WTC11 (cell line): ENCODE data around the gene METTL24.

Experiments
- ATF3 ChIP-seq: sonication (generic); formaldehyde crosslinking; conservative IDR thresholded peaks from 2 replicates; pipeline ENCODE4 v1.8.1; 2022; ENCODE audit warnings: mild to moderate bottlenecking, missing genetic modification reagents
- CTCF ChIP-seq: fragments of 200-600 bp; IDR thresholded peaks from 2 replicates; pipeline ENCODE4 v1.8.0; 2022; ENCODE audit warnings: antibody characterized with exemption
- KAT7 ChIP-seq: sonication (generic); formaldehyde crosslinking; IDR thresholded peaks from 2 replicates; pipeline ENCODE4 v1.8.1; 2023; ENCODE audit warnings: missing genetic modification reagents, mild to moderate bottlenecking, borderline replicate concordance
- SP1 ChIP-seq: sonication (generic); formaldehyde crosslinking; conservative IDR thresholded peaks from 2 replicates; pipeline ENCODE4 v1.8.1; 2022; ENCODE audit warnings: missing genetic modification reagents
- TCF7 ChIP-seq: sonication (generic); formaldehyde crosslinking; IDR thresholded peaks from 2 replicates; pipeline ENCODE4 v1.8.0; 2022; ENCODE audit warnings: mild to moderate bottlenecking, low read depth, missing genetic modification reagents, moderate library complexity
- TP53 ChIP-seq: sonication (generic); formaldehyde crosslinking; IDR thresholded peaks from 2 replicates; pipeline ENCODE4 v1.8.1; 2023; ENCODE audit warnings: mild to moderate bottlenecking, missing genetic modification reagents
- USF2 ChIP-seq: sonication (generic); formaldehyde crosslinking; IDR thresholded peaks from 2 replicates; pipeline ENCODE4 v1.8.1; 2023; ENCODE audit warnings: mild to moderate bottlenecking, missing genetic modification reagents, moderate library complexity
- TF ChIP-seq, protein P1 (sequence below): sonication (generic); formaldehyde crosslinking; IDR thresholded peaks from 2 replicates; pipeline ENCODE4 v1.8.0; 2022; ENCODE audit warnings: mild to moderate bottlenecking, missing genetic modification reagents
- TF ChIP-seq, protein P2 (sequence below): sonication (generic); formaldehyde crosslinking; IDR thresholded peaks from 2 replicates; pipeline ENCODE4 v1.8.0; 2022; ENCODE audit warnings: missing genetic modification reagents

DNA sequence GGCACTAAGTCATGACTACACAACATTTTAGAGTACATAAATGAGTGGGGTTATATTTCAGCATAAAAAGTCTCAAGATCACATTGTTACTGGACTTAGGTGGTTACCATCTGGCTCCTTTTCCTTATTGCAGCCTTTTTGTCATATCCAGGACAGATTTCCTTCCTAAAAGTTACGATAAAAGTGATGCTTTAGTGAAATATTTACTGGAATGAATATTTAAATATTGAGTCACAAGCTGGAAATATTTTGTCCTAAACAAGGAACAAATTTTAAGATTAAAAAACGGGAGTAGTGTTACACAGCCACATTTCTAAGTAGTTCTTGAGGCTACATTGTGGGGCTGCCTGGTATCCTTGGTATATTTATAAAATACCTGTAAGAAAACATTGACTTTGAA, 125.7 kb downstream of the METTL24 start:
- TF ChIP-seq, protein P1, sequence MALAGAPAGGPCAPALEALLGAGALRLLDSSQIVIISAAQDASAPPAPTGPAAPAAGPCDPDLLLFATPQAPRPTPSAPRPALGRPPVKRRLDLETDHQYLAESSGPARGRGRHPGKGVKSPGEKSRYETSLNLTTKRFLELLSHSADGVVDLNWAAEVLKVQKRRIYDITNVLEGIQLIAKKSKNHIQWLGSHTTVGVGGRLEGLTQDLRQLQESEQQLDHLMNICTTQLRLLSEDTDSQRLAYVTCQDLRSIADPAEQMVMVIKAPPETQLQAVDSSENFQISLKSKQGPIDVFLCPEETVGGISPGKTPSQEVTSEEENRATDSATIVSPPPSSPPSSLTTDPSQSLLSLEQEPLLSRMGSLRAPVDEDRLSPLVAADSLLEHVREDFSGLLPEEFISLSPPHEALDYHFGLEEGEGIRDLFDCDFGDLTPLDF (CRISPR knock-in tag) = no peak
- TF ChIP-seq CTCF (no peak), ATF3 (CRISPR knock-in tag) (no peak), KAT7 (CRISPR knock-in tag) (no peak), SP1 (no peak), TP53 (no peak), USF2 (CRISPR knock-in tag) (no peak), TCF7 (CRISPR knock-in tag) (no peak)
- TF ChIP-seq, protein P2, sequence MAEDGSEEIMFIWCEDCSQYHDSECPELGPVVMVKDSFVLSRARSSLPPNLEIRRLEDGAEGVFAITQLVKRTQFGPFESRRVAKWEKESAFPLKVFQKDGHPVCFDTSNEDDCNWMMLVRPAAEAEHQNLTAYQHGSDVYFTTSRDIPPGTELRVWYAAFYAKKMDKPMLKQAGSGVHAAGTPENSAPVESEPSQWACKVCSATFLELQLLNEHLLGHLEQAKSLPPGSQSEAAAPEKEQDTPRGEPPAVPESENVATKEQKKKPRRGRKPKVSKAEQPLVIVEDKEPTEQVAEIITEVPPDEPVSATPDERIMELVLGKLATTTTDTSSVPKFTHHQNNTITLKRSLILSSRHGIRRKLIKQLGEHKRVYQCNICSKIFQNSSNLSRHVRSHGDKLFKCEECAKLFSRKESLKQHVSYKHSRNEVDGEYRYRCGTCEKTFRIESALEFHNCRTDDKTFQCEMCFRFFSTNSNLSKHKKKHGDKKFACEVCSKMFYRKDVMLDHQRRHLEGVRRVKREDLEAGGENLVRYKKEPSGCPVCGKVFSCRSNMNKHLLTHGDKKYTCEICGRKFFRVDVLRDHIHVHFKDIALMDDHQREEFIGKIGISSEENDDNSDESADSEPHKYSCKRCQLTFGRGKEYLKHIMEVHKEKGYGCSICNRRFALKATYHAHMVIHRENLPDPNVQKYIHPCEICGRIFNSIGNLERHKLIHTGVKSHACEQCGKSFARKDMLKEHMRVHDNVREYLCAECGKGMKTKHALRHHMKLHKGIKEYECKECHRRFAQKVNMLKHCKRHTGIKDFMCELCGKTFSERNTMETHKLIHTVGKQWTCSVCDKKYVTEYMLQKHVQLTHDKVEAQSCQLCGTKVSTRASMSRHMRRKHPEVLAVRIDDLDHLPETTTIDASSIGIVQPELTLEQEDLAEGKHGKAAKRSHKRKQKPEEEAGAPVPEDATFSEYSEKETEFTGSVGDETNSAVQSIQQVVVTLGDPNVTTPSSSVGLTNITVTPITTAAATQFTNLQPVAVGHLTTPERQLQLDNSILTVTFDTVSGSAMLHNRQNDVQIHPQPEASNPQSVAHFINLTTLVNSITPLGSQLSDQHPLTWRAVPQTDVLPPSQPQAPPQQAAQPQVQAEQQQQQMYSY (CRISPR knock-in tag) = no peak
